Stimulated activated CD8-positive, alpha-beta memory T cell treated with anti-CD3 and anti-CD28 coated beads, Interleukin-2, amount 100 ng/mL, for 48 hours (primary cell): Measurements from ENCODE around the gene PKP1.

Source experiments
- DNase-seq, 2 donors: peaks; one replicate each; pipeline ENCODE4 v3.0.0-alpha.2; 2020; ENCODE audit warnings: low read depth in 2 of 2

The PKP1 gene

GRCh38 chr1:201260648-201261311, 22.5 kb upstream of the PKP1 start:
- DNase-seq: no peak

- no peak for DNase-seq
Observed at GRCh38 chr1:201261771-201262547, 21.3 kb upstream of the PKP1 start.

GRCh38 chr1:201262963-201263608, 20.2 kb upstream of the PKP1 start:
- DNase-seq: no peak

GRCh38 chr1:201264072-201264471, 19.2 kb upstream of the PKP1 start:
- DNase-seq: no peak

GRCh38 chr1:201264554-201264953, 18.8 kb upstream of the PKP1 start:
- DNase-seq: no peak

- no peak for DNase-seq
Observed at GRCh38 chr1:201265756-201266155, 17.6 kb upstream of the PKP1 start.

- no peak for DNase-seq
Observed at GRCh38 chr1:201266276-201266675, 17.0 kb upstream of the PKP1 start.

- DNase-seq: no peak
Observed at GRCh38 chr1:201266774-201267173, 16.5 kb upstream of the PKP1 start.

- DNase-seq: no peak
Observed at GRCh38 chr1:201267481-201268229, 15.7 kb upstream of the PKP1 start.

- no peak for DNase-seq
Observed at GRCh38 chr1:201268604-201269151, 14.6 kb upstream of the PKP1 start.

GRCh38 chr1:201269281-201269680, 14.0 kb upstream of the PKP1 start:
- no peak for DNase-seq

- DNase-seq: no peak
Observed at GRCh38 chr1:201269900-201270410, 13.4 kb upstream of the PKP1 start.

GRCh38 chr1:201270616-201271390, 12.5 kb upstream of the PKP1 start:
- no peak for DNase-seq

GRCh38 chr1:201272799-201273198, 10.5 kb upstream of the PKP1 start:
- DNase-seq: no peak

- DNase-seq: no peak
Observed at GRCh38 chr1:201274616-201275252, 8.6 kb upstream of the PKP1 start.

- no peak for DNase-seq
Observed at GRCh38 chr1:201275253-201275666, 8.0 kb upstream of the PKP1 start.

GRCh38 chr1:201276891-201277290, 6.4 kb upstream of the PKP1 start:
- no peak for DNase-seq

- DNase-seq: no peak
Observed at GRCh38 chr1:201277441-201277840, 5.9 kb upstream of the PKP1 start.

- DNase-seq: no peak
Observed at GRCh38 chr1:201279313-201279712, 4.0 kb upstream of the PKP1 start.

GRCh38 chr1:201280884-201281283, 2.4 kb upstream of the PKP1 start:
- DNase-seq: no peak
